Fibroblast of skin of scalp (primary cell): ENCODE data around the gene ALKBH5.

Experiments used
- DNase-seq: peaks from one replicate; pipeline ENCODE4 v3.0.0-alpha.2; 2013

The ALKBH5 gene

GRCh38 chr17:18158022-18158600 is 25.5 kb upstream of the ALKBH5 start:
- peak; percentile 73 for DNase-seq

- no peak for DNase-seq
These were observed 24.0 kb upstream of the ALKBH5 start for GRCh38 chr17:18159551-18160120.

DNA sequence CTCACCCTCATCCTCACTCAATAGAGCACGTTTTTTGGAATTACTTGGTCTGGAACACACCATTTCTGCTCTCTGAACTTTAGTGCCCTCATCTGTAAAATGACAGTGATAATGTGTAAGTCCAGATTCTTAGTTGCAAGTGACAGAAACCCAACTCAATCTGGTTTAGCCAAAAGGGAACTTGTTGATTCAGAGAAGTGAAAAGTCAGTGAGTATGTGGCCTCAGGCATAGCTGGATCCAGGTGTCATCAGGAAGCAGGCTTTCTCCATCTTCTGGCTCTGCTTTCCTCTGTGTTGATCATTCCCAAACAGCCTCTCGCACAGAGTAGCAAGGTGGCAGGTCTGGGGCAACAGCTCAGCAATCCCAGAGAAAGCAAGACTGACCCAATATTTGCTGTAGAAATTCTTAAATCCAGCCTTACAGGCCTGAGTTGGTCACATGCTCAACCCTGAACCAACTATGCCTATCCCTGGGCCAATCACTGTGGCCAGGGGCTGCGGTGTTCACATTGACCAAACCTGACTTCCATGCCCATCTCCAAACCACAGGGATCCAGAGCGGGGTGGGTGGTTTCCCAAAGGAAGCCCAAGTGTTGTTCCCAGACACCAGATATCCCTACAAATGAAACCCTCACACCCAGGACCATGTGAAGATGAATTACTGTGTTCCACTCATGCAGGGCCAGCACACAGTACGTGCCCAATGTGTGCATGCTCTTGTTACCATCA is 23.3 kb upstream of the ALKBH5 start:
- no peak for DNase-seq

- no peak for DNase-seq
These were observed 22.2 kb upstream of the ALKBH5 start for GRCh38 chr17:18161207-18162145.

DNA sequence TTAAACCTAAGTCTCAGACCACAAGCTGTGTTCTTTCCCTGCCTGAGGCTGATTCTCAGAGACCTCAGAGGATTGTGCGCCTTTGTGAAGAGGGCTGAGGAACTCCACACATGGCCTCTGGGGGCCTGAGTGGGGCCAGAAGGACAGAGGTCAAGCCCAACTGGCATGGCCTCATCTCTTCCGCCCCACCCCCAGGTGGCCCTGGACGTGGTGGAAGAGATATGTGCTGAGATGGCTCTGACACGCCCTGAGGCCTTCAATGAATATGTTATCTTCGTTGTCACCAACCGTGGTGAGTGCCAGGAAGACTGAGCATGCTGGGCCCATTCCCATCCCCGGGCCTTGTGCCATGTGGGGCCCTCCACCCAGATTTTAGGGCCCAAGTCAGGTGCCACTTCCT is 20.1 kb upstream of the ALKBH5 start:
- no peak for DNase-seq

- no peak for DNase-seq
These were observed 16.7 kb upstream of the ALKBH5 start for GRCh38 chr17:18166894-18167293.

GRCh38 chr17:18167421-18167820 is 16.2 kb upstream of the ALKBH5 start:
- no peak for DNase-seq

DNA sequence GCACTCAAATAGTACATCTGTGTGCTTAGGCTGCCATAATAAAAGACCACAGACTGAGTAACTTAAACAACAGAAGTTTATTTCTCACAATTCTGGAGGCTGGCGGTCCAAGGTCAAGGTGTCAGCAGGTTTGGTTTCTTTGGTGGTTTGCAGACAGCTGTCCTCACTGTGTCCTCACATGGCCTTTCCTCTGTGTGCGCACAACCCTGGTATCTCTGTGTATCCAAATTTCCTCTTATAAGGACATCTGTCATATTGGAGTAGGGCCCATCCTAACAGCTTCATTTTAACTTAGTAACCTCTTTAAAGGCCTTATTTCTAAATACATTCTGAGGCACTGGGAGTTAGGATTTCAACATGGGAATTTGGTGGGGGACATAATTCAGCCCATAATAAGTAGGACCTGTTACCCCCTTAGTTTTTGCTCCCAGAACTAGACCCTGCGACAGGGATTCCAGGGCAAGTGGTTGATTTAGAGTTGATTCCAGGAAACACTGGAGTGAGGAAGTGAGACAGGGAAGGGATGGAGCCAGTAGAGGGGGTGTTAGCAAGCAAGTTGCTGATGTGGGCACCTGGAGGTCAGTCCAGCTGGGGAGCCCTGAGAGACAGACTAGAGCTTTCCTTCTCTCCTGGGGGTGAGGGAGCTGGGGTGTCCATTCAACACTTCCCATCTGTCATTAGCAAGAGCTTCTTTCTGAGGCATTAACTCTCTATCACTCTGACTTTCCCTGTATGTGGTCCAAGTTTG is 10.9 kb upstream of the ALKBH5 start:
- no peak for DNase-seq

DNA sequence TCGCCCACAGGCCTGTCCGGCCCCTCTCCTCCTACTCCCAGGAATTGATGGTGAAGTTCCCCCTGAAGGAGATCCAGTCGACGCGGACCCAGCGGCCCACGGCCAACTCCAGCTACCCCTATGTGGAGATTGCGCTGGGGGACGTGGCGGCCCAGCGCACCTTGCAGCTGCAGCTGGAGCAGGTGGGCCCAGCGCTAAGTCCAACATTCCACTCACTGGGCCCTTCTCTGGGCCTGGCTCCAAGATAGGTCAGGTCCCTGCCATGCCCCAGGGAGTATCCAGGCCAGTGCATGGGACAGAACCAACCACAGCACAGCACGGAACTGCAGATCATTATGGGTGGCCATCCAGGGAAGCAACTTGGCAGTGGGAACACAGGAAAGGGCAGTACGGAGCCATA is 9.9 kb upstream of the ALKBH5 start:
- DNase-seq = no peak

GRCh38 chr17:18176176-18176575 is 7.5 kb upstream of the ALKBH5 start:
- DNase-seq = no peak

DNA sequence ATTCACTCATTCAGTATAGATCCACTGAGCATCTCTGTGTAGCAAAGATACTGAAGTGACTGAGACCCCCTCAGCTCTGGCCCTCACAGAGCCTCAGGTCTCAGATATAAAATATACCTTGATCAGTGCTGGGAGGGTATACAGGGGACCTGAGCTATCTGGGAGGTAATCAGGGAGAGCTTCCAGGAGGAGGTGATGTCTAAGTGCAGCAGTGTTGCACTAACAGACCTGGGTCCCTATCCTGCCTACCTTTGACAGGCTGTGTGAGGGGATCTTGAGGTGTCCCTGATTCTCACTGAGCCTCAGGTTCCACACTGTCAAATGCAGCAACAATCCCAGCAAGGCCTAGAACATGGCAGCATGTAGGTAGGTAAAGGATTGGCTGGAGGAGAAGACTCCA is 6.5 kb upstream of the ALKBH5 start:
- DNase-seq = no peak

DNA sequence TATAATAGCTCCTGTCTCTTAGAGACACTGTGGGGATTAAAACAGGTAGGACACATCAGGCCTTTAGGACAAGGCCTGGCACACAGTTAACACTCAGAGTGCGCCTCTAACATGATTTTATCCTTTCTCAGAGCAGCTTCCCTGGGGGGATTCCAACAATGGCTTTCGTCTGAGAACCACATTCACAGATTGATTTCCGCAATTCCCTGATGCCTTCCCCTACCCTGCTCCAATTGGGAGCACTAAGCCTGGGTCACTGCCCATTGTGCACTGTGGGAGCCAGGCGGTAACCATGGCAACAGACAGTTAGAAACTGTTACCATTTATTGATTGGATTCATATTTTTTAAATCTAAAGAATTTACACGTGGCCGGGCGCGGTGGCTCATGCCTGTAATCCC is 5.9 kb upstream of the ALKBH5 start:
- no peak for DNase-seq

DNA sequence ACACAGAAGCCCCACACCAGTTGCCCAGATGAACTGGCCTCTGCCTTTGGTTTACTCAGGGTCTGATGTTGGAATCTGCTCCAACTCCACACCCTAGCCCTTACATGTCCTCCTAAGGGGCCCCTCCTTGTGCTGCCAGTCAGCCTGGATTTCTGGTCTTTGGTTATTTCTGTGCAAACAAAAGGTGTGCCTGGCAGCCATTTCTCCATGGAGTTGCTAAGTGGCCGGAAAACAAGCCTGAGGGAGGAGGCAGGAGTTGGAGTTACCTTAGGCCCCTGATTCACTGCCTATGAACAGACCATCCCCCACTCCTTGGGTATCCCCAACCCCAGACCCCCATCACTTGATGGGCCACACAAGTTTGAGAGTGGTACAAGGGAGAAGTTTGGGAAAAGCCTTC is 4.4 kb upstream of the ALKBH5 start:
- no peak for DNase-seq

DNA sequence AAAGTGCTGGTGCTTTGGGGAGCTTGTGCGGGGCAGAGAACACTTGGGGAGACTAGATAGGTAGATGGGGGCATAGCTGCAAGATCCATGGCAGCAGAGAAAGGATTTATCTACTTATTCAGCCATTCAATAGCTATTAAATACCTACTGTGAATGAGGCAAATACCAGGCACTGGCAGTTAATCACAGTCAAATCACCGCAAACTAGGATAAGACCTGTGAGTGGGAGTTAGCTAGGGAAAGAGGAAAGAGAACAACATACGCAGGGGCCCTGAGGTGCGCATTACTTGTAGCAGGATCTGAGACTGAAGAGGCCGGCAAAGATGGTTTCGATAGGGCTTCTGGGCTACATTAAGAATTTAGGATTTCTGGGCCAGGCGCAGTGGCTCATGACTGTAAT is 3.8 kb upstream of the ALKBH5 start:
- DNase-seq = no peak

DNA sequence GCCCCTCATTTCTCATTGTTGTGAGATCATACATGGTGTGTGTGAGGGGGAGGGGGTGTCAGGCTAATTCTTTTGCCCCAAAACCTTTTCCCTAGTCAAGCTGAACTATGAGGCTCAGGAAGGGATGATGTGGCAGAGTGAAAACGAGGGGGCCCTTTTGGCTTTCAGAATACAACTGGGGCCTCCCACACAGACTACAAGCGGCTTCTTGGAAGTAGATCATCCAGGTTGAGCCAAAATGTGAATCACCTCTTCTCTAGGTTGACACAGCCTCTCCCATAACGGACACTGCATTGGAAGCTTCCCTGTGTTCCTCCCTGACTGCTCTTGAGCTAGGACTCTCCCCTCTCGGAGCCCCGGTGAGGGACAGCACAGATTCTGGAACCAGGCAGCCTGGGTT is 2.3 kb upstream of the ALKBH5 start:
- DNase-seq = no peak

DNA sequence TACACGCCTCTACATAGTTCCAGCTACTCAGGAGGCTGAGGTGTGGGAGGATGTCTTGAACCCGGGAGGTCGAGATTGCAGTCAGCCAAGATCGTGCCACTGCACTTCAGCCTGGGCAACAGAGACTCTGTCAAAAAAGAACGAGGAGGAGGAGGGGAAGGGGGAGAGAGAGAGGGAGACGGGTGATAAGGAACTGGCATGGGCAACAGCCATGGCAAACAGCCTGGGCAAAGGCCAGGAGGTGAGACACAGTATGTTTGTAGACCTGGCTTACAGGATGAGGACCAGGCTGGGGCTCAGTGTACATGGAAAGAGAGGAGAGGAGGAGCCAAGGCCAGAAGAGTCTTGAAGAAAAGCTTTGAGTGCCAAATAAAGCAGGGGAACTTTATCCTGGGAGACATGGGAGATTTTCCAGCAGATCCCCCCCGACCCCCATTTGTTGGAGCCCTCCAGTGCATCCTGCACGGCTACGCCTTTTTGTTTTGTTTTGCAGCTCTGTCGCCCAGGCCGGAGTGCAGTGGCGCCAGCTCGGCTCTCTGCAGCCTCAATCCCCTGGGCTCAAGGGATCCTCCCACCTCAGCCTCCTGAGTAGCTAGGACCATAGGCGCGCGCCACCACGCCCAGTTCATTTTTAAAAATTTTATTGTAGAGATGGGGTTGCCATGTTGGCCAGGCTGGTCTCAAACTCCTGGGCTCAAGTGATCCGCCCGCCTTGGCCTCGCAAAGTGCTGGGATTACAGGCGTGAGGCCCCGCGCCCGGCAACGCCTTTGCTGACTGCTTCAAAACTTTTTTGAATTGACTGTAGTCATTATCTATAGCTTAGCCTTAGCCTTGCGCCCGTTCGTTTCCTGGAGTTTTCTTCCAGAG is 1.3 kb upstream of the ALKBH5 start:
- peak; percentile 12 for DNase-seq

GRCh38 chr17:18182978-18183333 is 672 bp upstream of the ALKBH5 start:
- DNase-seq = peak; percentile 93

GRCh38 chr17:18184143-18185031 is 759 bp downstream of the ALKBH5 start:
- DNase-seq = peak; percentile 43

DNA sequence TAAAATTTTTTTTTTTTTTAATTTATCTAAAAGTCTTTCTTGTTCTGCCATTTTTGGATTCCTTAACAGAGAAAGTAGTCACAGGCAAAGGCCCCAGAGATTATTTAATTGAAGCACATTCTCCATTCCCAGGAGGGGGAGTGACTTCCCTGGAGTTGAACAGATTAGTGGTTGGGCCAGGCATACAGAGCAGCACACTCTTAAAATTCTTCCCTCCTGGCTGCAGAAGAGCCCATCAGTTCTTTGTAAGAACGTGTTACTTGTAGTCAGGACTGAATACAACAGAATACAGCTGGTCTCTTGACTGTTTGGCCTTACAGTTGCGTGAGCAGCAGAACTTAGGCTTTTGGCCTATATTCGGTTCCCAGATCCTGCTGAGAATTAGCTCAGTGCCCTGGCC is 1.8 kb downstream of the ALKBH5 start:
- peak; percentile 49 for DNase-seq

DNA sequence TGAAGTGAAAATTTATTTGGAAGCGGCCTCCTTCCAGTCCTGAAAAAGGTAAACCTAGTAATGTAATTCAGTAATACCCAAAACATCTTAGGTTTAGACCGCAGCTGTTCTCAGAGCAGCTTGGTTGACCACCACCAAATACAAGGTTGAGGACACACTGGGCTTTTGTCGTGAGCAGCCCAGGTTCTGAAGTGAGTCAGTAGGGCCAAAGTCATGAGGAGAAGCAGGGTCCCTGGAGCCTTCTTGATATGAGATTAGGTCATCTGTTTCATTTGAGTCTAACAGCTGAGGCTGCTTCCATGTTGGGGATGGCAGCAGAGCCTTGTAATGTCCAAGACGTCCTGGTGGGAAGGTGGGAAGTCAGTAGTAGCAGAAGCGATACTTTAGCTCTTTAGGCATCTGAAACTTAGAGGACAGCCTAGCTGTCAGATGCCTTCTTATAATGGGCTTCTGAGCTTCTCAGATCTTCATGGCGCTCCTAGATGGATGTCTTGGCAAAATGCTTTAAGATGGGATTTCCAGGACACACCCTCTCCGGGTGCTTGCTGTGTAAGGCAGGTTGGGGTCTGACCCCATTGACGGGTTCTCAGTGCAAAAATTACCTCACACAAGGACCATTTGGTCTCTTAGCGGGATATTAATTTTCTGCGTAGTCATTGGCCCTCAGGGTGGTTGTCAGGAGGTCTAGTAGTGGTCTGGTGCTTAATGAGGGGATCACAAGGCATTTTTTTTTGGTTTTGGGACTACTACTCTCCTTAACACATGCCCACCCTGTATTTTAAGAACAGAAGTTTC is 2.4 kb downstream of the ALKBH5 start:
- DNase-seq = peak; percentile 29
